Measurements from ENCODE around the gene IL17F.
"Not testable (repeated sequence)": the region's sequence is repeated elsewhere in the genome, so short reads cannot be mapped to it uniquely, and the experiment has no call there.

IL17F gene

GRCh38 chr6:52243282-52243893 lies 912 bp downstream of the IL17F start:
- no peak for DNase-seq

GRCh38 chr6:52241819-52242218 lies 2.5 kb downstream of the IL17F start:
- no peak for DNase-seq

- no peak for DNase-seq
Measured at GRCh38 chr6:52233975-52234823, 10.1 kb downstream of the IL17F start.

- no peak for DNase-seq
Measured at GRCh38 chr6:52233005-52233404, 11.3 kb downstream of the IL17F start.

GRCh38 chr6:52231406-52232127 lies 12.7 kb downstream of the IL17F start:
- DNase-seq: no peak

- no peak for DNase-seq
Measured at GRCh38 chr6:52230685-52231084, 13.6 kb downstream of the IL17F start.

- no peak for DNase-seq
Measured at GRCh38 chr6:52227495-52227894, 16.8 kb downstream of the IL17F start.

- no peak for DNase-seq
Measured at GRCh38 chr6:52221302-52221701, 23.0 kb downstream of the IL17F start.

GRCh38 chr6:52217761-52218160 lies 26.5 kb downstream of the IL17F start:
- no peak for DNase-seq

GRCh38 chr6:52216932-52217575 lies 27.2 kb downstream of the IL17F start:
- no peak for DNase-seq

GRCh38 chr6:52215787-52216186 lies 28.5 kb downstream of the IL17F start:
- DNase-seq: no peak

GRCh38 chr6:52213127-52213526 lies 31.2 kb downstream of the IL17F start:
- DNase-seq: no peak

GRCh38 chr6:52210227-52210626 lies 34.1 kb downstream of the IL17F start:
- DNase-seq: no peak

GRCh38 chr6:52209770-52210169 lies 34.5 kb downstream of the IL17F start:
- no peak for DNase-seq

- no peak for DNase-seq
Measured at GRCh38 chr6:52208612-52209011, 35.7 kb downstream of the IL17F start.

GRCh38 chr6:52207066-52207465 lies 37.2 kb downstream of the IL17F start:
- no peak for DNase-seq

GRCh38 chr6:52201493-52201892 lies 42.8 kb downstream of the IL17F start:
- no peak for DNase-seq

- no peak for DNase-seq
Measured at GRCh38 chr6:52201046-52201445, 43.3 kb downstream of the IL17F start.

GRCh38 chr6:52200088-52200487 lies 44.2 kb downstream of the IL17F start:
- DNase-seq: not testable (repeated sequence)

GRCh38 chr6:52195886-52196285 lies 48.4 kb downstream of the IL17F start:
- no peak for DNase-seq

- DNase-seq: no peak
Measured at GRCh38 chr6:52191824-52192223, 52.5 kb downstream of the IL17F start.

- no peak for DNase-seq
Measured at GRCh38 chr6:52190409-52190808, 53.9 kb downstream of the IL17F start.

- DNase-seq: no peak
Measured at GRCh38 chr6:52189974-52190373, 54.3 kb downstream of the IL17F start.

Data from bone marrow (tissue), 2 donors.